NCI-H1694 treated with DMSO at 0.1 percent for 48 hours (cell line): ENCODE measurements around the gene CARS1.
A peak's percentile ranks its signal among the peaks of the same experiment; 100 is the strongest.

Experiments
- DNase-seq: peaks from one replicate; lab custom pipeline; 2025; lab: John Stamatoyannopoulos, UW

CARS1 gene

GRCh38 chr11:2991452-2992233 is 65.6 kb downstream of the CARS1 start:
- no peak for DNase-seq

DNA sequence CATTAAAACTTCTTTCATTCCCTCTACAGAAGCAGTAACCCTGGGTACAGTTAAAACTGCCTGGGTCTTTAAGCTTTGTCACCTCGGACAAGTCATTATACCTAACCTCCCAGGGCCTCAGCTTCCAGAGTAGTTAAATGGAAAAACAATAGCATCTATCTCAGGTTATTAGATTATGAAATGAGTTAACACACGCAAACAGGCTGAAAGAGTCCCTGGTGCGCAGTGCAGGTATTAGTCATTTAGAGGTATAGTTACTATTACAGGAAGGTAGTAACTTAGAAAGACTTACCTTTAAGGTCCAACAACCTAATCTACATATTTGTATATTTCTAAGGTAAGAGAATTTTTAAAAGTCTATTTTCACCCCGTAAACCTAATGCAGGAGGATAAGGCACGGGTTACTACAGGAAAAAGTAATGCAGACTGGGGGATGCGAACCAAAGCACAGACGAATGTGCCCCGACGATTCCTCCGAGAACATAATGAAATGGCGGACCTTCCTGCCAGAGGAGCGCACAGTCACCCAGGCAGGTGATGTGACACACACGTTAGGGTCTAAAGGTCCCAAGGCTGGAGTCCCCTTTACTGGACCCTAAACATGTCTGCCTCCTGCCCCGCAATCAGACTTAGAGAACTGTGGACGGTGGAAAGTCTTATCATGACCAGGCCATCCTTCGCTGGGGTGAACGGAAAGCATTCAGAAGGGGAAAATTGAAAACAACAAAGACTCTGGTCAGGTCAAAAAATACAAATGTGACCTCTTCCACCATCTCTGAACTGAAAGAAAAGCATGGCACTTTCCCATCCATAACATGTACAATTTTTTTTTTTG is 66.4 kb downstream of the CARS1 start:
- no peak for DNase-seq

DNA sequence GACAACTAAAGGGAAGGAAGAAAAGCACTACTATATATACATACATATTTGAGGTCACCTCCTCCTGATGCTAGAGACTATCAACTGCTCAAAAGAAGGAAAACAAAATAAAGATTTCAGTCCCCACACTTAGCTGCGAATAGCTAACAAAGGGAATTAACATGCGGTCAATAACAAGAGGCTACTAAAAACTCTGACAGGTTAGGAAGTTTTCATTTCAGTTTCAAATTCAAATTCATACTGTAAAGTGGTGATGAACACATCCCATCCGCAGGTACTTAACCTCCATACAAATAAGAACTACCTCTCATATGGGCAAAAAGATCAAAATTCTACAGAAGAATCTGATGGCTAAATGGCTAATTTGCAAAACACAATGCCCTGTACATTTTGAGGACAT is 67.7 kb downstream of the CARS1 start:
- no peak for DNase-seq

DNA sequence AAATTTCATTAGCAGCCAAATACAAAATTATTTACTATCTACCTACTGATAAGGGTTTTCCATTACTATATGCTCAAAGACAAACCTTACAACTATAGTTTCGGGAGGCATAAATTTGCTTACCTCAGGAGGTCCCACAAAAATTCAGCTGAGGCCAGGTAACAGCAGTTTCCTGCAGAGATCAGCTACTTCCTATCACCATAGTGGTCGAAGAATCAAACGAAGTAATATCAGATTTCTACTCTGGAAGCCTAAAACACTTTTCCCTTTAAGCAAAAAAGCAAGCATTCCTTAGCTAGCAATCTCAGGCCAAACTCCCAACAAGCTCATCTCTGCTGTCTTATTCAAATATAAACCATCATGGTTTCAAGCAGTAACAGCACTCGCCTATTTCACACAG is 68.2 kb downstream of the CARS1 start:
- no peak for DNase-seq

- no peak for DNase-seq
These were observed 69.1 kb downstream of the CARS1 start for GRCh38 chr11:2987881-2988861.

DNA sequence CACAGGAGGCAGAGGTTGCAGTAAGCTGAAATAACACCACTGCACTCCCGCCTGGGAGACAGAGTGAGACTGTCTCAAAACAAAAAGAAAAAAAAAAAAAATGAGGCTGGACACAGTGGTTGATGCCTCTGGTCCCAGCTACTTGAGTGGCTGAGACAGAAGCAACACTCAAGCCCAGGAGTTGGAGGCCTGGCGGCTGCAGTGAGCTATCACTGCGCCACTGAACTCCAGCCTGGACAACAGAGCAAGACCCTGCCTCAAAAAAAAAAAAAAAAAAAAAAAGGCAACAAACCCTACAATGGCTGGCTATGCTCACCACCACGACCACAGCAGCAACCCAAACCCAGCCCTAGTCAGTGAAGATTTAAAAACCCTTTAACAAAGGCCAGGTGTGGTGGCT is 73.3 kb downstream of the CARS1 start:
- no peak for DNase-seq

GRCh38 chr11:2982214-2982613 is 75.0 kb downstream of the CARS1 start:
- no peak for DNase-seq

- DNase-seq, result no peak
These were observed 76.1 kb downstream of the CARS1 start for GRCh38 chr11:2981130-2981529.

GRCh38 chr11:2980168-2980840 is 76.9 kb downstream of the CARS1 start:
- DNase-seq, result no peak

GRCh38 chr11:2977113-2977512 is 80.1 kb downstream of the CARS1 start:
- no peak for DNase-seq

DNA sequence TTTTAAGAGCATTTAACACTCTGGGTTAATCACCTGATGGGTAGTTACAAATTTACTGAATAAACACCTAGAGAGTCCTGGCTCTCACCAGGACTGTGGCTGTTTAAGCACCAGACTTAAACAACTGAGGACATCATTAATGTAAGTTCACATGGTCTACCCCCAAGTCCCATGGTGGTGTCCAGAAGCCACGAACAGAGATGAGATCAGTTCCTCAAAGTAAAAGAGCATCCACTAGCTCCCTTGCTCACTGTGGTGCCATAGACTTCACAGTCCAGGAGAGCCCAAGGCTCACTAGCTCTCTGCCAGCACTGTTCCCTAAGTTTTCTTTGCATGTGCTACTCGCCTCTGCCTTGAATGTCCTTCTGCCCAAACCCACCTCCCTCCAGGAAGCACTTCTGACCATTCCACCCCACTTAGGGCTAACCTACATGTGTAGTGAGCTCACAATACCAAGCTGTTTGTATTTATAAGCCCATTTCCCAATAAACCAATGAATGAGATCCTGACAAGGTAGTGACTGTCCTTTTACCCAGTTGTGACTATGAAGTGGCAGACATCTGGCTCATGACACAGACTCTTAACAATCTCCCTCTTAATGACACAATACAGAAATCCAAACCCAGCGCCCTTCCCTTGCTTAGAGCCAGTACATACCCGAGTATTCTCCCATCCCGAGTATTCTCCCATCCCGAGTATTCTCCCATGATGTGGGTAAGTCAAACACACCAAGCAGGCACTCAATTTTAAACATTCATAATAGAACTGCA is 80.7 kb downstream of the CARS1 start:
- no peak for DNase-seq

GRCh38 chr11:2975594-2975993 is 81.6 kb downstream of the CARS1 start:
- peak; percentile 37 for DNase-seq

- DNase-seq, result no peak
These were observed 83.0 kb downstream of the CARS1 start for GRCh38 chr11:2974272-2974671.

DNA sequence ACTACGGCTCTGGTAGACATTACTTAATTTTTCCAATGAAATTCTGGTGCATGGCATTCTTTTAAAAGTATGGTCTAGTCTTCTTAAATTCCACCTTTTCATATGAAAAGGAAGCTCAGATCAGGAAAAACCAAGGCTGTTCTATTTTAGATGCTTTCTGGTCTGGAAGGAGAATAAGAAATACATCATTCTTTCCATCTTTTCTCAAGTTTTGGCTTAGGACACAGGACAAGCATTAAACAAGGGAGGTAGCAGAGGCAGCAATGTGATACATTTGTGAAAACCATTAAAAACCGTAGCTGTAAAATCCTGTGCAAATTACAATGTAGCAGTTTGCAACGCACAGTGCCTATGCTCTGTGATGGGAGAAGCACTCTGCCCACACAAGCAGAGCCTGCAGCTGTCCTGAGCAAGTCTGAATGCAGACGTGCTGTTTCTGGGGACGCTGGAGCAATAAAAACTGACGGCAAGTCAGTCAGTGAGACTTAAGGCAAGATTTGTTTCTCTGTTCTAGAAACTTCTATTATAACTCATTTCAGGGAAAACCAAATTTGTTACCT is 88.8 kb downstream of the CARS1 start:
- DNase-seq, result no peak

DNA sequence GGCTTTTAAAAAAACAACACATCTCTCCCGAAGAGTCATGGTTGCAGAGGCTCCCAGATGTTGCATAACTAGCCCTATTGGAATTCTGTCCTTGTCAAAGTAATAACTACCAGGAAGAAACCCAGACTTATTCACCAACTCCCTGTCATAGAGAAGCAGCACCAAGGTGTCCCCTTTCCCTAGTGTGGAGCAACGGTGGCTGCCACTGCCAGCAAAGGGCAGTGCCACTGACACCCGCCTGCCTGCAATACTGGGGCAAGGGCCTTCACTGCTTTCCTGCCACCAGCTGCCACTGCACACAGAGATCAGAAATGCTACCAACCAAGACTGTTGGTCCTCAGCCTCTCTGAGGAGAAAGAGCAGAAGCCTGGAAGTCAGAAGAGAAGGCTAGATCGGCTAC is 92.4 kb downstream of the CARS1 start:
- no peak for DNase-seq

DNA sequence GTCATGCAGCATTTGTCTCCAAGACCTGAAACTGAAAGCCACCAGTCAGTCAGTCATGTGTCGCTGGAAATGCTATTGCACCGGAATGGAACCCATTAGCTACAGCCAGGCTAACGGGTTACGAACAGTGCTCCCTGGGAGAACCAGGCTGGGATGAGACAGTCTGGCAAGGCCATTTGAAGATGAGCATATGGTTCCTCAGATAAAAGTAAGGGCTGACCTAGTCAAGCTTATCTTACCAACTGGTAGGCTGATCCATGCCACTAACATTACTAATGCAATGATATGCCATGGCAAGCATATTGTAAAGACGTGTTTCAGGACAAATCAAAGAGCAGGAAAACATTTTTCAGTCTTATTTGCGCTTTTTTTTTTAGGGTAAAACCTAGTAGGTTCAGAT is 93.5 kb downstream of the CARS1 start:
- no peak for DNase-seq

DNA sequence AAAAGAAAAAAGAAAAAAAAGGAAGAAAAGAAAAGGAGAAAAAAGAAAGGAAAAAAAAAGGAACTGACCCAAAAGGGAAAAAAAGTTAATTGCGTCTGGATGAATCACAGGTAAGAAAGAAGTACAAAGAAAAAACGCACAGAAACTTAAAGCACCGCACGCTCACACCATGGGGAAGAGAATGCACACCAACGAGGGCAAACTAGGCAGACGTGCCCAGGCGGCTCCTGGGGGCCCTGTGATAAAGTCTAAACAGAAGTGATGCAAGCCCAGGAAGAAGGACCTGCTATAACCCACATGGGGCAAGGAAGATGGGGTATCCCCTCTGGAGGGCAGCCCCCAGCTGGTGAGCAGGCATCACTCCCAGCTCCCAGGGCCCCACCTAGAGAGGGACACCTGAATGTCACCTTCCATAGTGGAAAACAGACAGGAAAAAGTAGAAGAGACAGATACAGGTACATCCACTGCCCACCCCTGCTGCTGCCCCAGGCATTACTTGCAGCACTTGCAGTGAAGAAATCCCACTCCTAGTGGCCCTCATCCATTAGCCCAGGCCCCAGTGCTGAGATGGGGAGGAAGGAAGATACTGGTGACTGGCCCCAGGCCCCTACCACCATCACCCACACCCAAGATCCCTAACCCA is 94.0 kb downstream of the CARS1 start:
- DNase-seq, result no peak

DNA sequence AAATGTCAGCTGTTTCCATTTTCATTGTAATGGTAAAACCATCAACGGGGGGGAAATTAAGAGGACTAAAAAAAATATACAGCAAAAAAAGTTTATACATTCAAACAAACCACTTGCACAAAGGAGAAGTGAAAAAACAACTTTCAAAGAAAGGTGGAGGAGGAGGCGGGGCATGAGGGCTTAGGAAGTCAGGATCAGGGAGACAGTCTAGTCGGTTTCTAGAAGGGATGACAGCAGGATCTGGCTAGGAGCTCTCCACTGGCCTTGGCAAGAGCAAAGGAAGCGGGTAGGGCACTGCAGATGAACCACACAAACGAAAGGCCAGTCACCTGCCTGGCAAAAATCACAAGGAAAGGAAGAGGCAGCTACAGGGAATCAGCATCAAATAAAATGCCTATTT is 96.1 kb downstream of the CARS1 start:
- DNase-seq, result no peak

DNA sequence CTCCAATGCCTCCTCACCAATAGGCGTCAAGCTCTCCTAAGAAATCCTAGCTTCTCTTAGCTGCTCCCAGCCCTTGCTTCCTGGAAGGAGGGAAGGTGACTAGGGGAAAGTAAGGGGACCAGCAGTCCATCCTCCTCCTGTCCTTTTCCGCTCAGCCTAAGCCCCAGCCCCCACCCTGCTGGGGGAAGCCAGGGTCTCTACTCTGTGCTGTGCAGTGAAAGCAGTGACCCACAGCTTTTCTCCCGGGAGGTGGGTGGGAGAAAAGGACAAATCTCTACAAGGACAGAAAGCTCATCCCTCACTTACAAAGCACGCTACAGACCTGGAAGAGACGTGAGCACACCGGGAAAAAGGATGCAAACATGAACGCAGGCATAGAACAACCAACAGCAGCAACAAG is 97.1 kb downstream of the CARS1 start:
- DNase-seq, result no peak

- no peak for DNase-seq
These were observed 99.0 kb downstream of the CARS1 start for GRCh38 chr11:2958251-2958650.
